IPS DF 4.7 (cell line): ENCODE results near the gene OPN3.

ENCODE experiments used
- DNase-seq: peaks from one replicate; pipeline ENCODE4 v3.0.0-alpha.2; 2013; ENCODE audit warnings: low spot score; ENCODE audit errors: extremely low read depth

Gene OPN3

GRCh38 chr1:241591317-241591716 lies 48.9 kb downstream of the OPN3 start:
- no peak for DNase-seq

- DNase-seq = no peak
Observed at GRCh38 chr1:241590719-241591118, 49.5 kb downstream of the OPN3 start.

- DNase-seq = no peak
Observed at GRCh38 chr1:241589521-241589920, 50.6 kb downstream of the OPN3 start.

- no peak for DNase-seq
Observed at GRCh38 chr1:241586905-241587512, 53.2 kb downstream of the OPN3 start.

- no peak for DNase-seq
Observed at GRCh38 chr1:241582921-241583321, 57.2 kb downstream of the OPN3 start.

- no peak for DNase-seq
Observed at GRCh38 chr1:241579434-241579833, 60.7 kb downstream of the OPN3 start.

GRCh38 chr1:241574154-241574553 lies 66.0 kb downstream of the OPN3 start:
- no peak for DNase-seq

GRCh38 chr1:241569848-241570247 lies 70.3 kb downstream of the OPN3 start:
- no peak for DNase-seq

GRCh38 chr1:241560849-241561187 lies 79.4 kb downstream of the OPN3 start:
- no peak for DNase-seq

GRCh38 chr1:241560146-241560848 lies 79.9 kb downstream of the OPN3 start:
- DNase-seq = no peak

GRCh38 chr1:241557551-241558193 lies 82.5 kb downstream of the OPN3 start:
- DNase-seq = no peak

GRCh38 chr1:241557031-241557430 lies 83.1 kb downstream of the OPN3 start:
- DNase-seq = no peak

- no peak for DNase-seq
Observed at GRCh38 chr1:241555526-241555925, 84.6 kb downstream of the OPN3 start.

GRCh38 chr1:241553886-241554592 lies 86.1 kb downstream of the OPN3 start:
- no peak for DNase-seq

- no peak for DNase-seq
Observed at GRCh38 chr1:241551759-241552638, 88.2 kb downstream of the OPN3 start.

- DNase-seq = no peak
Observed at GRCh38 chr1:241550318-241550717, 89.9 kb downstream of the OPN3 start.

- no peak for DNase-seq
Observed at GRCh38 chr1:241548008-241548407, 92.2 kb downstream of the OPN3 start.
